ENCODE data around the gene PAX4. TPM values are rescaled to one million over a fixed set of nuclear protein-coding genes. Genes with fewer than 3 reads are reported as not detected.

Gene PAX4
- total RNA-seq, 4 donors from 2014 or later: not detected

- Histone ChIP-seq H3K27ac (no peak overlapping the region), H3K27me3 (peaks cover 0 to 23% (median 0%) of the 10 kb centered on the region in 4 donors), H3K4me3 (no peak overlapping the region), H3K36me3 (no peaks in the 10 kb centered on the region), H3K9me3 (no peaks in the 10 kb centered on the region), H3K4me1 (no peaks in the 10 kb centered on the region)
- no peak for DNase-seq
- no peak for TF ChIP-seq POLR2A (IDR thresholded peaks at IDR 0.05)
- peak in 1 of 6 experiments; percentile 4 for TF ChIP-seq CTCF (IDR thresholded peaks at IDR 0.05)
- 13 to 32% methylated on average over 4 of the region's 5 CpGs for WGBS, 2 donors
- intact Hi-C loops (cut with DNase I): no loop called here
Observed at GRCh38 chr7:127629268-127629854, 11.4 kb upstream of the PAX4 start.

GRCh38 chr7:127628445-127628844 lies 10.5 kb upstream of the PAX4 start:
- no peak for TF ChIP-seq CTCF (IDR thresholded peaks at IDR 0.05)
- TF ChIP-seq POLR2A (IDR thresholded peaks at IDR 0.05): no peak
- intact Hi-C loops (cut with DNase I): no loop called here
- H3K4me1 ChIP-seq: no peaks in the 10 kb centered on the region
- no peak overlapping the region for H3K27ac ChIP-seq
- H3K36me3 ChIP-seq: no peaks in the 10 kb centered on the region
- 56 to 78% methylated on average over 3 of the region's 3 CpGs for WGBS, 2 donors
- peaks cover 0 to 17% (median 0%) of the 10 kb centered on the region in 4 donors for H3K27me3 ChIP-seq
- DNase-seq: no peak
- H3K4me3 ChIP-seq: no peak overlapping the region
- H3K9me3 ChIP-seq: no peaks in the 10 kb centered on the region

GRCh38 chr7:127625331-127625730 lies 7.4 kb upstream of the PAX4 start:
- Histone ChIP-seq H3K4me3 (no peak overlapping the region), H3K4me1 (no peaks in the 10 kb centered on the region), H3K27ac (no peak overlapping the region), H3K27me3 (peaks cover 0 to 20% (median 0%) of the 10 kb centered on the region in 4 donors), H3K36me3 (no peaks in the 10 kb centered on the region), H3K9me3 (no peaks in the 10 kb centered on the region)
- DNase-seq: no peak
- no peak for TF ChIP-seq POLR2A (IDR thresholded peaks at IDR 0.05)
- intact Hi-C loops (cut with DNase I): no loop called here

GRCh38 chr7:127620406-127621233 lies 2.7 kb upstream of the PAX4 start:
- no peak for TF ChIP-seq CTCF (IDR thresholded peaks at IDR 0.05)
- TF ChIP-seq POLR2A (IDR thresholded peaks at IDR 0.05): no peak
- Histone ChIP-seq H3K36me3 (no peaks in the 10 kb centered on the region), H3K27ac (no peak overlapping the region), H3K4me1 (no peaks in the 10 kb centered on the region), H3K9me3 (no peaks in the 10 kb centered on the region), H3K27me3 (peaks cover 0 to 68% (median 0%) of the 10 kb centered on the region in 4 donors), H3K4me3 (no peak overlapping the region)
- WGBS, 2 donors: 3 to 4% methylated on average over 17 to 23 of the region's 24 CpGs
- DNase-seq: no peak
- intact Hi-C loops (cut with DNase I): no loop called here

GRCh38 chr7:127619681-127620405 lies 1.9 kb upstream of the PAX4 start:
- DNase-seq: no peak
- intact Hi-C loops (cut with DNase I): no loop called here
- Histone ChIP-seq H3K36me3 (no peaks in the 10 kb centered on the region), H3K4me1 (no peaks in the 10 kb centered on the region), H3K4me3 (no peak overlapping the region), H3K27me3 (peaks cover 0 to 75% (median 0%) of the 10 kb centered on the region in 4 donors), H3K9me3 (no peaks in the 10 kb centered on the region), H3K27ac (no peak overlapping the region)
- WGBS, 2 donors: 7 to 17% methylated on average over 15 to 19 of the region's 27 CpGs
- TF ChIP-seq CTCF (IDR thresholded peaks at IDR 0.05) (no peak), POLR2A (IDR thresholded peaks at IDR 0.05) (no peak)

All from esophagus squamous epithelium (tissue), 5 donors.